K562 (cell line): ENCODE data around the gene GCNT3. TPM values are rescaled to one million over a fixed set of nuclear protein-coding genes. Genes with fewer than 3 reads are reported as not detected.

Experiments
- ATF1 ChIP-seq, 2 experiments: fragments of 450-650 bp in 1 of 2; IDR thresholded peaks; 2 replicates each; pipeline ENCODE4 v1.6.1; 2016; ENCODE audit warnings: missing compliant biosample characterization in 1 of 2, missing genetic modification characterization in 1 of 2
- BACH1 ChIP-seq: fragments of 200-800 bp; sonication (Bioruptor generic); IDR thresholded peaks from 2 replicates; pipeline ENCODE4 v1.6.1; 2016; ENCODE audit warnings: missing genetic modification characterization, missing compliant biosample characterization
- BRF1 ChIP-seq: IDR thresholded peaks from 3 replicates; pipeline ENCODE4 v1.6.1; 2011; ENCODE audit warnings: borderline replicate concordance, mild to moderate bottlenecking; ENCODE audit not compliant: insufficient read length; ENCODE audit errors: extremely low read depth
- CHCHD3 ChIP-seq: fragments of 250-450 bp; sonication (Bioruptor Pico); IDR thresholded peaks from 2 replicates; pipeline ENCODE4 v2.1.2; 2022; ENCODE audit warnings: mild to moderate bottlenecking
- ESRRA ChIP-seq: fragments of 450-650 bp; IDR thresholded peaks from 2 replicates; pipeline ENCODE4 v1.6.1; 2014; ENCODE audit warnings: low read depth, mild to moderate bottlenecking, moderate library complexity, borderline replicate concordance
- GATAD2B ChIP-seq: fragments of 450-650 bp; IDR thresholded peaks from 2 replicates; pipeline ENCODE4 v1.6.1; 2017; ENCODE audit warnings: mild to moderate bottlenecking, borderline replicate concordance
- HDAC1 ChIP-seq, 2 experiments: fragments of 450-650 bp; IDR thresholded peaks; 2 replicates each; pipeline ENCODE4 v1.6.1; 2016 to 2017; ENCODE audit warnings: inconsistent platforms in 1 of 2, mild to moderate bottlenecking in 1 of 2, moderate library complexity in 1 of 2
- HDAC3 ChIP-seq: fragments of 450-650 bp; IDR thresholded peaks from 2 replicates; pipeline ENCODE4 v1.6.1; 2018; ENCODE audit warnings: borderline replicate concordance, mild to moderate bottlenecking, moderate library complexity; ENCODE audit not compliant: partially characterized antibody
- MYBL2 ChIP-seq, 2 experiments: fragments of 450-650 bp in 1 of 2; sonication (generic) in 1 of 2; formaldehyde crosslinking in 1 of 2; IDR thresholded peaks; 2 replicates each; pipeline versions ENCODE4 v1.6.1 to v1.8.1; 2017 to 2022; ENCODE audit warnings: borderline replicate concordance in 1 of 2, inconsistent platforms in 1 of 2, low read depth in 1 of 2, mild to moderate bottlenecking in 1 of 2, missing genetic modification reagents in 1 of 2, moderate library complexity in 1 of 2
- POLR2G ChIP-seq: fragments of 200-400 bp; formaldehyde crosslinking; IDR thresholded peaks from 2 replicates; pipeline ENCODE4 v1.6.1; 2017; ENCODE audit warnings: low read depth, mild to moderate bottlenecking, antibody characterized with exemption, low read length, moderate library complexity
- RBM25 ChIP-seq: fragments of 200-400 bp; formaldehyde crosslinking; IDR thresholded peaks from 2 replicates; pipeline ENCODE4 v1.6.1; 2018; ENCODE audit warnings: low read length, low read depth, moderate library complexity; ENCODE audit not compliant: severe bottlenecking
- SIN3A ChIP-seq, 2 experiments: fragments of 150-350 bp in 1 of 2; IDR thresholded peaks; 2 replicates each; pipeline ENCODE4 v1.6.1; 2011 to 2016; ENCODE audit warnings: borderline replicate concordance in 2 of 2, low read depth in 2 of 2, low read length in 2 of 2, mild to moderate bottlenecking in 2 of 2, moderate library complexity in 2 of 2; ENCODE audit not compliant: control insufficient read depth in 1 of 2
- TAF15 ChIP-seq: fragments of 200-400 bp; formaldehyde crosslinking; IDR thresholded peaks from 2 replicates; pipeline ENCODE4 v1.6.1; 2017; ENCODE audit warnings: mild to moderate bottlenecking, low read depth, low read length, moderate library complexity
- ZC3H11A ChIP-seq: IDR thresholded peaks from 2 replicates; pipeline ENCODE4 v1.6.1; 2012; ENCODE audit warnings: low read depth, low read length, improper control_type of control experiment
- ZZZ3 ChIP-seq: fragments of 450-650 bp; IDR thresholded peaks from 2 replicates; pipeline ENCODE4 v1.6.1; 2016; ENCODE audit warnings: antibody characterized with exemption, mild to moderate bottlenecking, moderate library complexity
- polyA plus RNA-seq, 8 experiments: library from polyadenylated mRNA; depleted of rRNA in 4 of 8; stranded (reverse) in 5 of 8; unstranded in 3 of 8; fragments of >200 nt; fragmentation: Nextera tagmentation in 2 of 8; fragmentation: Illumina TruSeq in 1 of 8; extraction: Ambion mirVana in 2 of 8; extraction: Trizol in 1 of 8; gene quantifications; 2 replicates each; pipeline versions ENCODE4 v1.2.1 to v1.2.3, GENCODE V29; 2011 to 2014; ENCODE audit warnings: inconsistent platforms in 1 of 8, missing spikeins in 1 of 8
- total RNA-seq, 7 experiments: library from RNA; depleted of rRNA in 6 of 7; stranded (reverse); fragments of >200 nt in 6 of 7; fragmentation: Illumina TruSeq in 2 of 7; extraction: Trizol in 2 of 7; gene quantifications; 2 replicates each; pipeline versions ENCODE4 v1.2.1 to v1.2.3, GENCODE V29; 2011 to 2021; ENCODE audit warnings: low replicate concordance in 1 of 7
- TF ChIP-seq, protein P1 (sequence below): fragments of 250-450 bp; sonication (Bioruptor Pico); IDR thresholded peaks from 2 replicates; pipeline ENCODE4 v1.4.0; 2020
- TF ChIP-seq, protein P2 (sequence below), 2 experiments: fragments of 200-800 bp in 1 of 2; sonication (Bioruptor generic) in 1 of 2; sonication (generic) in 1 of 2; formaldehyde crosslinking in 1 of 2; IDR thresholded peaks in 1 of 2; conservative IDR thresholded peaks in 1 of 2; 2 replicates each; pipeline versions ENCODE4 v1.5.0 to v1.6.1; 2016 to 2020; ENCODE audit warnings: missing compliant biosample characterization in 1 of 2, missing genetic modification characterization in 1 of 2, missing genetic modification reagents in 1 of 2

Gene GCNT3
- total and polyA plus RNA-seq, 9 of the 15 experiments (the other 6 are each of a cell fraction or from before 2014, with no cell fraction given), result 0.07 to 0.35 (median 0.11) TPM; not detected in 4

DNA sequence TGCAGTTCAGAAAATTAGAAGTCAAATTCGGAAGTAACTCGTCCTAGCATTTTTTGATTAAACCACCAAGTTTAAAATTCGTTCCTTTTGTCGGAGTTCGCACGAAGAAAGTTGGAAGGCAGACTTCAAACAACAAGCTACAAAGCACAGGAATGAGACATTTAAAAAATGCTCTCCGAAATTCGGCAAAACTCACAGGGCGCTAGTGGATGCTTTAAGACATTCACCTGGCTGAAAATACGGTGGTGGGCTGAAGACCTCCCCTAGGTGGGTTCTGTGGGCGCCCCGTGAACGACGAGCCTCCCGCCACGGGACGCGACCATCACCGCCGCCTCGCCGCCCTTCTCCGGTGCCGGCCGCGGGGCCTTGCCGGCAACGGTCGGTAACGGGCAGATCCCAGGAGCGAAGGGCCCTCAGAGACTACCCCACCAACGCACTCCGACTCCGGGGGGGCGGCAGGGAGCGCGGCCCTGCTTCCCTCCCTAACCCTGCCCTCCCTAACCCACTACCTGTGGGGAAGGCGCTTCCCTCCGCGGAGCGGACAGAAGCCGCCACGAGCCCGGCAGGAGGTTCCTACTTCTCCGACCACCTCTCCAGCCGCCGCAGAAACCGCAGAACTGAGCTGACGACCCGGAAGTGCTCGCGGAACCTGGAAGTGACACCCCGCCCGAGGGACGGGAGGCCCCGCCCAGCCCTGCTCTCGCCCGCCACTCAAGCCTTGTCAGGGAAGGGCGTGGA, 45.5 kb downstream of the GCNT3 start, which contains the start of gene GTF2A2 (continued):
- TF ChIP-seq, protein P1, sequence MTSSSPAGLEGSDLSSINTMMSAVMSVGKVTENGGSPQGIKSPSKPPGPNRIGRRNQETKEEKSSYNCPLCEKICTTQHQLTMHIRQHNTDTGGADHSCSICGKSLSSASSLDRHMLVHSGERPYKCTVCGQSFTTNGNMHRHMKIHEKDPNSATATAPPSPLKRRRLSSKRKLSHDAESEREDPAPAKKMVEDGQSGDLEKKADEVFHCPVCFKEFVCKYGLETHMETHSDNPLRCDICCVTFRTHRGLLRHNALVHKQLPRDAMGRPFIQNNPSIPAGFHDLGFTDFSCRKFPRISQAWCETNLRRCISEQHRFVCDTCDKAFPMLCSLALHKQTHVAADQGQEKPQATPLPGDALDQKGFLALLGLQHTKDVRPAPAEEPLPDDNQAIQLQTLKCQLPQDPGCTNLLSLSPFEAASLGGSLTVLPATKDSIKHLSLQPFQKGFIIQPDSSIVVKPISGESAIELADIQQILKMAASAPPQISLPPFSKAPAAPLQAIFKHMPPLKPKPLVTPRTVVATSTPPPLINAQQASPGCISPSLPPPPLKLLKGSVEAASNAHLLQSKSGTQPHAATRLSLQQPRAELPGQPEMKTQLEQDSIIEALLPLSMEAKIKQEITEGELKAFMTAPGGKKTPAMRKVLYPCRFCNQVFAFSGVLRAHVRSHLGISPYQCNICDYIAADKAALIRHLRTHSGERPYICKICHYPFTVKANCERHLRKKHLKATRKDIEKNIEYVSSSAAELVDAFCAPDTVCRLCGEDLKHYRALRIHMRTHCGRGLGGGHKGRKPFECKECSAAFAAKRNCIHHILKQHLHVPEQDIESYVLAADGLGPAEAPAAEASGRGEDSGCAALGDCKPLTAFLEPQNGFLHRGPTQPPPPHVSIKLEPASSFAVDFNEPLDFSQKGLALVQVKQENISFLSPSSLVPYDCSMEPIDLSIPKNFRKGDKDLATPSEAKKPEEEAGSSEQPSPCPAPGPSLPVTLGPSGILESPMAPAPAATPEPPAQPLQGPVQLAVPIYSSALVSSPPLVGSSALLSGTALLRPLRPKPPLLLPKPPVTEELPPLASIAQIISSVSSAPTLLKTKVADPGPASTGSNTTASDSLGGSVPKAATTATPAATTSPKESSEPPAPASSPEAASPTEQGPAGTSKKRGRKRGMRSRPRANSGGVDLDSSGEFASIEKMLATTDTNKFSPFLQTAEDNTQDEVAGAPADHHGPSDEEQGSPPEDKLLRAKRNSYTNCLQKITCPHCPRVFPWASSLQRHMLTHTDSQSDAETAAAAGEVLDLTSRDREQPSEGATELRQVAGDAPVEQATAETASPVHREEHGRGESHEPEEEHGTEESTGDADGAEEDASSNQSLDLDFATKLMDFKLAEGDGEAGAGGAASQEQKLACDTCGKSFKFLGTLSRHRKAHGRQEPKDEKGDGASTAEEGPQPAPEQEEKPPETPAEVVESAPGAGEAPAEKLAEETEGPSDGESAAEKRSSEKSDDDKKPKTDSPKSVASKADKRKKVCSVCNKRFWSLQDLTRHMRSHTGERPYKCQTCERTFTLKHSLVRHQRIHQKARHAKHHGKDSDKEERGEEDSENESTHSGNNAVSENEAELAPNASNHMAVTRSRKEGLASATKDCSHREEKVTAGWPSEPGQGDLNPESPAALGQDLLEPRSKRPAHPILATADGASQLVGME (CRISPR knock-in tag), result no peak
- no peak for TF ChIP-seq BRF1
- no peak for TF ChIP-seq TAF15
- TF ChIP-seq RBM25, result no peak
- TF ChIP-seq BACH1 (tag), result no peak
- TF ChIP-seq, protein P2, sequence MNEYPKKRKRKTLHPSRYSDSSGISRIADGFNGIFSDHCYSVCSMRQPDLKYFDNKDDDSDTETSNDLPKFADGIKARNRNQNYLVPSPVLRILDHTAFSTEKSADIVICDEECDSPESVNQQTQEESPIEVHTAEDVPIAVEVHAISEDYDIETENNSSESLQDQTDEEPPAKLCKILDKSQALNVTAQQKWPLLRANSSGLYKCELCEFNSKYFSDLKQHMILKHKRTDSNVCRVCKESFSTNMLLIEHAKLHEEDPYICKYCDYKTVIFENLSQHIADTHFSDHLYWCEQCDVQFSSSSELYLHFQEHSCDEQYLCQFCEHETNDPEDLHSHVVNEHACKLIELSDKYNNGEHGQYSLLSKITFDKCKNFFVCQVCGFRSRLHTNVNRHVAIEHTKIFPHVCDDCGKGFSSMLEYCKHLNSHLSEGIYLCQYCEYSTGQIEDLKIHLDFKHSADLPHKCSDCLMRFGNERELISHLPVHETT (CRISPR knock-in tag; conservative IDR thresholded peaks at IDR 0.05 in 1 of 2, IDR thresholded peaks at IDR 0.05 in 1 of 2), result peak in 1 of 2 experiments; percentile 63; a peak in 2 of 4 replicates
- no peak for TF ChIP-seq ZC3H11A
- TF ChIP-seq SIN3A (IDR thresholded peaks at IDR 0.05; ENCODE audit: borderline replicate concordance in 2 of 2, control insufficient read depth in 1 of 2, low read depth in 2 of 2, low read length in 2 of 2), result peak in 1 of 2 experiments; percentile 69; a peak in 1 of 4 replicates
- TF ChIP-seq HDAC3, result no peak
- TF ChIP-seq GATAD2B, result no peak
- peak in 1 of 2 experiments; percentile 73; a peak in 2 of 4 replicates for TF ChIP-seq HDAC1 (IDR thresholded peaks at IDR 0.05)
- TF ChIP-seq POLR2G, result peak; percentile 99
- TF ChIP-seq MYBL2 (IDR thresholded peaks at IDR 0.05; ENCODE audit: low read depth), result peak; percentile 17; the same call in 1 of the 2 replicates
- TF ChIP-seq MYBL2 (CRISPR knock-in tag; IDR thresholded peaks at IDR 0.05; ENCODE audit: borderline replicate concordance), result no peak
- TF ChIP-seq ATF1 (CRISPR knock-in tag; IDR thresholded peaks at IDR 0.05), result no peak
- TF ChIP-seq ATF1 (tag; IDR thresholded peaks at IDR 0.05), result peak; percentile 68
- TF ChIP-seq ZZZ3, result no peak
- TF ChIP-seq CHCHD3, result 0 out of 2 replicates have a peak, but pooled peaks have one; percentile 62
- peak; percentile 97; the same call in 1 of the 2 replicates for TF ChIP-seq ESRRA
